Erythroblast (primary cell): ENCODE data around the gene SIPA1L3.

Experiments
- GATA1 ChIP-seq: IDR thresholded peaks from 2 replicates; pipeline ENCODE4 v1.6.1; 2011; ENCODE audit warnings: low read depth, mild to moderate bottlenecking, control low read depth, low read length, moderate library complexity
- POLR2A ChIP-seq: IDR thresholded peaks from 2 replicates; pipeline ENCODE4 v1.6.1; 2011; ENCODE audit warnings: mild to moderate bottlenecking, low read length

- TF ChIP-seq POLR2A (no peak), GATA1 (no peak)
Measured at GRCh38 chr19:38006361-38007045, 99.5 kb downstream of the SIPA1L3 start.
